Measurements from ENCODE around the gene RAB27B. TPM values are rescaled to one million over a fixed set of nuclear protein-coding genes. Genes with fewer than 3 reads are reported as not detected.

Gene RAB27B
- total RNA-seq, 1 donor from 2014 or later = 0.11 TPM

- no peak overlapping the region for H3K27ac ChIP-seq
- DNase-seq (ENCODE audit: low spot score in 2 of 2) = no peak
- no peaks in the 10 kb centered on the region for H3K27me3 ChIP-seq
- H3K36me3 ChIP-seq = no peaks in the 10 kb centered on the region
- no peaks in the 10 kb centered on the region for H3K4me1 ChIP-seq
- H3K9me3 ChIP-seq = no peaks in the 10 kb centered on the region
- no peak for TF ChIP-seq CTCF (IDR thresholded peaks at IDR 0.05)
- intact Hi-C loops (cut with DNase I) = no loop called here
- no peak overlapping the region for H3K4me3 ChIP-seq
Observed at GRCh38 chr18:54938506-54938905, 110.2 kb downstream of the RAB27B start.

GRCh38 chr18:54939361-54939917, 111.2 kb downstream of the RAB27B start:
- intact Hi-C loops (cut with DNase I) = no loop called here

GRCh38 chr18:54942144-54942543, 113.9 kb downstream of the RAB27B start:
- TF ChIP-seq CTCF (IDR thresholded peaks at IDR 0.05) = no peak
- Histone ChIP-seq H3K4me1 (no peaks in the 10 kb centered on the region), H3K9me3 (no peaks in the 10 kb centered on the region), H3K4me3 (no peak overlapping the region), H3K36me3 (no peaks in the 10 kb centered on the region), H3K27me3 (no peaks in the 10 kb centered on the region), H3K27ac (no peak overlapping the region)
- intact Hi-C loops (cut with DNase I) = no loop called here
- no peak for DNase-seq (ENCODE audit: low spot score in 2 of 2)

More at GRCh38 chr18:54939361-54939917, 111.2 kb downstream of the RAB27B start:
- H3K4me1 ChIP-seq = no peaks in the 10 kb centered on the region
- no peaks in the 10 kb centered on the region for H3K36me3 ChIP-seq
- H3K27ac ChIP-seq = no peak overlapping the region
- no peak overlapping the region for H3K4me3 ChIP-seq
- TF ChIP-seq CTCF (IDR thresholded peaks at IDR 0.05) = no peak
- H3K9me3 ChIP-seq = no peaks in the 10 kb centered on the region
- DNase-seq (ENCODE audit: low spot score in 2 of 2) = no peak
- H3K27me3 ChIP-seq = no peaks in the 10 kb centered on the region

GRCh38 chr18:54942569-54942968, 114.3 kb downstream of the RAB27B start:
- Histone ChIP-seq H3K27me3 (no peaks in the 10 kb centered on the region), H3K36me3 (no peaks in the 10 kb centered on the region), H3K4me1 (no peaks in the 10 kb centered on the region), H3K27ac (no peak overlapping the region), H3K9me3 (no peaks in the 10 kb centered on the region), H3K4me3 (no peak overlapping the region)
- intact Hi-C loops (cut with DNase I) = no loop called here
- no peak for DNase-seq (ENCODE audit: low spot score in 2 of 2)
- no peak for TF ChIP-seq CTCF (IDR thresholded peaks at IDR 0.05)

Other genes starting within 250 kb of the RAB27B start
- gene DYNAP, start 237.2 kb upstream of the RAB27B start, total RNA-seq = not detected
- gene CCDC68, start 131.0 kb downstream of the RAB27B start, total RNA-seq = 15.8 TPM